Stimulated activated naive CD4-positive, alpha-beta T cell (primary cell): ENCODE data around the gene CREB3L2.

Experiments used
- DNase-seq, 6 experiments: peaks; one replicate each; lab custom pipeline; 2025; lab: John Stamatoyannopoulos, UW

Gene CREB3L2

GRCh38 chr7:138009350-138009653 is 7.4 kb upstream of the CREB3L2 start:
- DNase-seq, result no peak

- peak in 5 of 6 experiments; percentile 4 to 59 (median 7) for DNase-seq
These were observed 6.9 kb upstream of the CREB3L2 start for GRCh38 chr7:138008588-138009349.

- DNase-seq, result no peak
These were observed 6.2 kb upstream of the CREB3L2 start for GRCh38 chr7:138008019-138008587.

GRCh38 chr7:138006106-138006505 is 4.2 kb upstream of the CREB3L2 start:
- DNase-seq, result no peak

- DNase-seq, result no peak
These were observed 3.0 kb upstream of the CREB3L2 start for GRCh38 chr7:138004936-138005335.

GRCh38 chr7:138004046-138004445 is 2.2 kb upstream of the CREB3L2 start:
- no peak for DNase-seq

- no peak for DNase-seq
These were observed 923 bp upstream of the CREB3L2 start for GRCh38 chr7:138002828-138003189.

GRCh38 chr7:138002096-138002827 is 376 bp upstream of the CREB3L2 start:
- DNase-seq, result peak; percentile 93 to 98 (median 97)

GRCh38 chr7:138000081-138000701 is 1.7 kb downstream of the CREB3L2 start:
- no peak for DNase-seq

DNA sequence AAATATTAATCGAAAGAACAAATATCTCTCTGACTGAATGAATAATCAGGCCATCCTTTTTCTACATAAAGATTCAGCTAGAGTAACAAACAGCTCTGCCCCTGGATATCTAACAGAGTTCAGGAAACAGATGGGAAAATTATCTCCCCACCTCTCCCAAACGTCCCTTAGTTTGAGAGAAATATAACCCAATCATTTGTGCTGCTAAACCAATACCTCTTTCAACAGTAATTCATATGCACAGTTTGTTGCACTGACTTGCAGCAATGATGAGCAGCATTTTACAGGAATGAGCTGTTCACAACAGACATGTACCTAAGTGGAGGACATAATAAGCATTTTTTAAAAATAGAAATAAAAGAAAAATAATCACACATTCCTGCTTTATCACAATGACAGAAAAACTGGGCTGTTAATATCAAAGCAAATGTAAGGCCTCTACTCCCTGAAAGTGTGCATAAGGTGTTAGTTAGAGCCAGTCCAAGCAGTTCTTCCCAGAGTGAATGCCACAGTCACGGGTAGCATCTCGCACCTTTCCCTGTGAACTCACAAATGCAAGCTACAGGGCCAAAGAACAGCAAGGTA is 2.3 kb downstream of the CREB3L2 start:
- no peak for DNase-seq

- DNase-seq, result no peak
These were observed 3.6 kb downstream of the CREB3L2 start for GRCh38 chr7:137998250-137998649.

GRCh38 chr7:137996871-137997270 is 5.0 kb downstream of the CREB3L2 start:
- no peak for DNase-seq

DNA sequence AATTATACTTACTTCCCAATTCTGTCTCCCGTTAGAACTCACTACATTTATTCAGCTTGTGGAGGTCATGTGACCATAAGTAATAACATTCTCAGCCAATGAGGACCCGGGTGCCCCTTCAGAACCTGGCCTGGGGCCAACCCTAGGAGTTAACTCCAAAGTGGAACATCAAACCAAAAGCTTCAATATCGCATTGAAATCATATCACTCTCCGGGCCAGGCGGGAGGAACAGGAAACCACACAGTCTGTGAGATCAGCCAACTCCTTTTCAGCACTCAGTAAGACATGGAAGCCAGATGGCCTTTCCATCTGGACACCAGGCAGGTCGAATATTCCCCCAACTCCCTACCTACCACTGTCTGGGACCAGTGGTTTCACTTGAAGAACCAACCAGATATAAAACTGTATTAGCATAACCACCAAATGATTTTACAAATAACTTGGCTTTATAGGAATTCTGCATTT is 5.5 kb downstream of the CREB3L2 start:
- no peak for DNase-seq

DNA sequence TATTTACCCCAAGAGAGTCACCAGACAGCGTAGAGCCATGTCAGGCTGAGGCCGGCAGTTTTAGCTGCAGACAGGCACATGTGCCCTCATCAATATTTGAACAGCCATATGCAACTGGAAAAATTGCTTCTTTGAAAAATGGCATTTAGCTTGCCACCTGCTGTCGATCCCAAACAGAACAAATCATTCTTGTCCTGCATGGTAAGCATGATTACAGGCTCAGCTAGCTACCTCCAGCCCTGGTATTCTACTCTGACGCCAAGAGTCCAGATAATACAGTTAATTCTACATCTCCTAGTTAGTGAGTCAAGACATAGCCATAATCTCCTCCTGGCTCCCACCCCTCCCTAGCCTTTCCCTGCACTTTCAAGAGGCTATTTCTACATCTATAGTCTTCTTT is 7.7 kb downstream of the CREB3L2 start:
- no peak for DNase-seq

GRCh38 chr7:137993395-137993743 is 8.5 kb downstream of the CREB3L2 start:
- no peak for DNase-seq

DNA sequence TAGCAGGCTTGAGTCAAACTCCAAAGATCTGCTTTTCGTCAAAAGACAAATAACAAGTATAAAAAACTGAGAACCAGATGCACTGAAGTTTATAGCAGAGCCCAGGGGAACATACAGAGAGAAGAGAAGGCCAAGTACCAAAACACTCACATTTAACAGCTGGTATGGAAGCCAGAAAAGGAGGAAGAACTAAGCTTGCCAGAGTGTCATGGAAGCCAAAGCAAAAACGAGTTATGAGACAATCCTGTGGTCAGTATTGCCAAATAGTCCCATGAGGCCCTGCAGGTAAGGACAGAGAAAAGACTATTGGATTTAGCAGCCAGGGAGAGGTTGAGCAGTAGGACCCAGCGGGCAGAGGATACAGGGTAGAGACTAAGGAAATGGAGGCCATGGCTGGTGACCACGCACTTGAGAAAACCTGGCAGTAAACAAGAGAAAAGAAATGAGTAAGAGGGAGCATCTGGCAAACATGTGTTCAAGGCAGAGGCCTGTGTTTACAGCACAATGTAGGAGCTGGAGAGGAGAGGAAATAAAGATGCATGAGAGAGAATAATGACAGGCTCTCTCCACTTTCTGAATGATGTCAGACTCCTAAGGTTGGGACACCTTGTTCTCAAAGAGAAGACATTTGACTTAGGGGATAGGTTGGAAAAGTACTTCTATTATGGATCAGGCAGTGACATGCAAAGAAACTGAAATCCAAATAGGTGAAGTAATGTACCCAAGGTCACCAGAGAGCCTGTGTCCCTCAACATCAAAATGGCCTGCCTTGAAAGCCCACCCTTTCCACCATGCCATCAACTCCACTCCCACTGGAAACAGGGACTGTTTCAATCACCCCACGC is 9.1 kb downstream of the CREB3L2 start:
- no peak for DNase-seq

DNA sequence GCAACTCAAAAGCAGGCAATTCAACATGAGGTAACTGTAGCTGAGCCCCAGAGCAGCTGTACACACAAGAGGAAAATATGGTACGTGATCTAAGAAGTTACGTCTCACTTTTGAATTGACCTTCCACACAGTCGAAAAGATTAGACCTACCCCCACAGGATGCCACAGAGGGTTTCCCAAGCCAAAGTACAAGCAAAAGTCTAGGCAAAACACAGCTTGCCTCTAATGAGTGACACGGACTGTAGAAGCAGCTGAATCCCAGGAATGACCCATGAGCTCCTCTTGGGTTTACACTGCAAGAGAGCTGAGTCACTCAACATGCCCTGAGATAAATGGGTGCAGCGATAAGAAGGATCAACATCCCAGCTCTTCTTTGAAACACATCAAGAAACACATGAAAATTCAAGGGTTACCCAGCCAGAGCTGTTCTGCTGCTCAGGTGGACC is 9.8 kb downstream of the CREB3L2 start:
- DNase-seq, result no peak

GRCh38 chr7:137990251-137990941 is 11.5 kb downstream of the CREB3L2 start:
- no peak for DNase-seq

DNA sequence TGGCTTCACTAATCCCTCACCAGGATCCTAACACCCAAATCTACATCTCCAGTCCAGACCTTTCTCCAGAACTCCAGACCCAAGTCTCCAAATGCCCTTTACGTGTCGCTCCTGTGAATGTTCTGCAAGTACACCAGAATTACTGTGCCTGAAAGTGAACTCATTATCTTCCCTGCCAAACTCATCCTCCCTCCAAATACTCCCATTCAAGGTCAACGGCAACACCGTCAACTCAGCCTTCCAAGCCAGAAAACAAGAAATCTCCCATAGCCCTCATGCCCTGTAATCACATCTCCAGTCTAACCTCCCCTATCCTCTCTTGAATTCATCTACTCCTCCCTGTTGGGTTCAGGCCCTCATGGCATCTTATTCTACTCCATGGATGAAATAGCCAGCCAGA is 12.3 kb downstream of the CREB3L2 start:
- no peak for DNase-seq

- no peak for DNase-seq
These were observed 12.8 kb downstream of the CREB3L2 start for GRCh38 chr7:137989094-137989493.

GRCh38 chr7:137987968-137988367 is 13.9 kb downstream of the CREB3L2 start:
- DNase-seq, result no peak
